ENCODE results near the gene DGAT2L6. TPM values are rescaled to one million over a fixed set of nuclear protein-coding genes. Genes with fewer than 3 reads are reported as not detected.
"Not testable (repeated sequence)": the region's sequence is repeated elsewhere in the genome, so short reads cannot be mapped to it uniquely, and the experiment has no call there.

The DGAT2L6 gene
- polyA plus RNA-seq, 1 of the 3 experiments (the other 2 are of a cell fraction): 0.05 TPM

- H3K79me2 ChIP-seq (ENCODE audit: insufficient read depth): no peaks in the 10 kb centered on the region
- H3K9ac ChIP-seq: no peak overlapping the region
- H3K9me3 ChIP-seq: no peaks in the 10 kb centered on the region
- no peak overlapping the region for H3K27ac ChIP-seq (ENCODE audit: low read depth in 2 of 2, low read length in 1 of 2)
- no peaks in the 10 kb centered on the region for H3K9me2 ChIP-seq
- no peak for TF ChIP-seq SMC3 (IDR thresholded peaks at IDR 0.05; ENCODE audit: low read depth, low read length)
- no peaks in the 10 kb centered on the region for H3K4me1 ChIP-seq (ENCODE audit: control insufficient read depth in 1 of 2, insufficient read depth in 2 of 2, low read depth in 1 of 2, low read length in 1 of 2)
- no peaks in the 10 kb centered on the region for H3K36me3 ChIP-seq (replicated peaks in 1 of 2; ENCODE audit: control insufficient read depth in 1 of 2, insufficient read depth in 2 of 2, low read length in 1 of 2)
- H3K4me3 ChIP-seq (ENCODE audit: low read depth in 2 of 2, low read length in 1 of 2): no peak overlapping the region
- no peaks in the 10 kb centered on the region for H3F3A ChIP-seq (replicated peaks; ENCODE audit: insufficient read depth)
- CTCF ChIA-PET: no interaction called here
- H3K4me2 ChIP-seq: no peak overlapping the region
- no peak overlapping the region for H2AFZ ChIP-seq (ENCODE audit: low read depth)
- DNase-seq: no peak
- POLR2A ChIA-PET: no interaction called here
- WGBS (ENCODE audit: low lambda C conversion rate): 4% methylated on average over 4 of the region's 5 CpGs
- peaks cover 23% of the 10 kb centered on the region for H3K27me3 ChIP-seq (ENCODE audit: insufficient read depth)
- no peaks in the 10 kb centered on the region for H4K20me1 ChIP-seq (ENCODE audit: insufficient read depth)
Observed at GRCh38 chrX:70201732-70202131, 24.4 kb downstream of the DGAT2L6 start.

GRCh38 chrX:70208479-70208878 lies 31.2 kb downstream of the DGAT2L6 start:
- POLR2A ChIA-PET: no interaction called here

DNA sequence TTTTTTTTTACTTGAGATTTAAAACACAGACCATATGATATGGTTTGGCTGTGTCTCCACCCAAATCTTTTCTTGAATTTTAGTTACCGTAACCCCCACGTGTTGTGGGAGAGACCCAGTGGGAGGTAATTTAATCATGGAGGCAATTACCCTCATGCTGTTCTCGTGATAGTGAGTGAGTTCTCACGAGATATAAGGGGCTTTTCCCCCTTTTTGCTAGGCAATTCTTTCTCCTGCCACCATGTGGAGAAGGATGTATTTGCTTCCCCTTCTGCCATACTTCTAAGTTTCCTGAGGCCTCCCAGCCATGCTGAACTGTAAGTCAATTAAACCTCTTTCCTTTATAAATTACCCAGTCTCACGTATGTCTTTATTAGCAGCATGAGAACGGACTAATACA lies 32.3 kb downstream of the DGAT2L6 start:
- POLR2A ChIA-PET; H3F3A ChIP-seq (replicated peaks; ENCODE audit: insufficient read depth); H3K9me2 ChIP-seq; H4K20me1 ChIP-seq (ENCODE audit: insufficient read depth); H3K9me3 ChIP-seq; H3K79me2 ChIP-seq (ENCODE audit: insufficient read depth); H3K4me3 ChIP-seq (ENCODE audit: low read depth in 2 of 2, low read length in 1 of 2); DNase-seq; CTCF ChIA-PET; H3K27me3 ChIP-seq (ENCODE audit: insufficient read depth); H2AFZ ChIP-seq (ENCODE audit: low read depth); H3K36me3 ChIP-seq (replicated peaks in 1 of 2; ENCODE audit: control insufficient read depth in 1 of 2, insufficient read depth in 2 of 2, low read length in 1 of 2); H3K9ac ChIP-seq; H3K27ac ChIP-seq (ENCODE audit: low read depth in 2 of 2, low read length in 1 of 2); H3K4me2 ChIP-seq; H3K4me1 ChIP-seq (ENCODE audit: control insufficient read depth in 1 of 2, insufficient read depth in 2 of 2, low read depth in 1 of 2, low read length in 1 of 2): not testable (repeated sequence)
- 4% methylated on average over 6 of the region's 6 CpGs for WGBS (ENCODE audit: low lambda C conversion rate)

More at GRCh38 chrX:70208479-70208878, 31.2 kb downstream of the DGAT2L6 start:
- no peak overlapping the region for H2AFZ ChIP-seq (ENCODE audit: low read depth)
- no peak overlapping the region for H3K9ac ChIP-seq
- H3K9me2 ChIP-seq: no peaks in the 10 kb centered on the region
- H3K27ac ChIP-seq (ENCODE audit: low read depth in 2 of 2, low read length in 1 of 2): no peak overlapping the region
- no peaks in the 10 kb centered on the region for H4K20me1 ChIP-seq (ENCODE audit: insufficient read depth)
- peaks cover 5% of the 10 kb centered on the region; the same call in 1 of the 2 replicates for H3K27me3 ChIP-seq (ENCODE audit: insufficient read depth)
- no peaks in the 10 kb centered on the region for H3K36me3 ChIP-seq (replicated peaks in 1 of 2; ENCODE audit: control insufficient read depth in 1 of 2, insufficient read depth in 2 of 2, low read length in 1 of 2)
- H3F3A ChIP-seq (replicated peaks; ENCODE audit: insufficient read depth): no peaks in the 10 kb centered on the region
- no peak overlapping the region for H3K4me3 ChIP-seq (ENCODE audit: low read depth in 2 of 2, low read length in 1 of 2)
- no peak overlapping the region for H3K4me2 ChIP-seq
- CTCF ChIA-PET: no interaction called here
- DNase-seq: no peak
- no peaks in the 10 kb centered on the region for H3K79me2 ChIP-seq (ENCODE audit: insufficient read depth)
- TF ChIP-seq, protein P1, sequence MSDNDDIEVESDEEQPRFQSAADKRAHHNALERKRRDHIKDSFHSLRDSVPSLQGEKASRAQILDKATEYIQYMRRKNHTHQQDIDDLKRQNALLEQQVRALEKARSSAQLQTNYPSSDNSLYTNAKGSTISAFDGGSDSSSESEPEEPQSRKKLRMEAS (IDR thresholded peaks at IDR 0.05; ENCODE audit: low read depth): no peak
- no peak for TF ChIP-seq RAD21 (IDR thresholded peaks at IDR 0.05; ENCODE audit: low read length)
- TF ChIP-seq, protein P2, sequence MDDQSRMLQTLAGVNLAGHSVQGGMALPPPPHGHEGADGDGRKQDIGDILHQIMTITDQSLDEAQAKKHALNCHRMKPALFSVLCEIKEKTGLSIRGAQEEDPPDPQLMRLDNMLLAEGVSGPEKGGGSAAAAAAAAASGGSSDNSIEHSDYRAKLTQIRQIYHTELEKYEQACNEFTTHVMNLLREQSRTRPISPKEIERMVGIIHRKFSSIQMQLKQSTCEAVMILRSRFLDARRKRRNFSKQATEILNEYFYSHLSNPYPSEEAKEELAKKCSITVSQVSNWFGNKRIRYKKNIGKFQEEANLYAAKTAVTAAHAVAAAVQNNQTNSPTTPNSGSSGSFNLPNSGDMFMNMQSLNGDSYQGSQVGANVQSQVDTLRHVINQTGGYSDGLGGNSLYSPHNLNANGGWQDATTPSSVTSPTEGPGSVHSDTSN (IDR thresholded peaks at IDR 0.05): no peak
- no peak for TF ChIP-seq FOXM1 (IDR thresholded peaks at IDR 0.05; ENCODE audit: low read depth)
- no peaks in the 10 kb centered on the region for H3K9me3 ChIP-seq
- H3K4me1 ChIP-seq (ENCODE audit: control insufficient read depth in 1 of 2, insufficient read depth in 2 of 2, low read depth in 1 of 2, low read length in 1 of 2): no peaks in the 10 kb centered on the region
